Renal pelvis (tissue), 4 donors: Measurements from ENCODE around the gene UBE4B. TPM values are rescaled to one million over a fixed set of nuclear protein-coding genes. Genes with fewer than 3 reads are reported as not detected.
"Not testable (repeated sequence)": the region's sequence is repeated elsewhere in the genome, so short reads cannot be mapped to it uniquely, and the experiment has no call there.

Source experiments
- DNase-seq: peaks from one replicate; pipeline ENCODE4 v3.0.0-alpha.2; 2013
- polyA plus RNA-seq, 3 donors: library from polyadenylated mRNA; unstranded; fragments of 120-200 nt; gene quantifications; one replicate each; pipeline ENCODE4 v1.2.1, GENCODE V29; 2013; ENCODE audit not compliant: insufficient read length in 3 of 3

UBE4B gene
- polyA plus RNA-seq, 3 donors = 48.6 to 58.8 (median 58.2) TPM

DNA sequence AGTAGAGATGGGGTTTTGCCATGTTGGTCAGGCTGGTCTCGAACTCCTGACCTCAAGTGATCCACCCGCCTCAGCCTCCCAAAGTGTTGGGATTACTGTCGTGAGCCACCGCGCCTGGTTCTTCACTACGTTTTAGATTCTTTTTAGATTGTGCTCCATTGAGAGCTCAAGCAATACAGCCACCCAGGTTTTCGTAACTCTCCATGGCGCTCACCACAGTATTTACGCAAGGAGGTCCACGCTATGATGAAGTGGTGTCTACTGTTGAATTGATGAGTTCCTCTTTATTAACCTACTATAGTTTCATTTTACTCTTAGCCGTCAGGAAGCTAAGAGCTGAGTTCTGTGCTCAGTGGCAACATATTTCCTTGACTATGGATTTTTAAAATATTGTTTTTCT lies 175.8 kb downstream of the UBE4B start:
- no peak for DNase-seq

DNA sequence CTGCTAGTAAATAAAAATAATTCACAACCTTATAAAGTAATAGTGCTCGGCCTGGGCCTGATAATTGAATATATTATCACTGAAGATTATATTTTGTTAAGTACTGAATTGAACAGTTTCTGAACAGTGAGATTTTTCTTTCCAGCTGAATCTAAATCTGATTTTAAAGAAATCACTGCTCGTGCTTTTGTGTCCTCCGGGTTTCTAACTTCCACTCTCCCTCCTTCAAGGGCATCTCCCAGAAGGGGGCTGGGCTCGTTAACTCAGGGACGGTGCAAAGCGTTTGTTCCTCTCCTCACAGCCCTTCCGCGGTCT lies 176.8 kb downstream of the UBE4B start:
- no peak for DNase-seq

DNA sequence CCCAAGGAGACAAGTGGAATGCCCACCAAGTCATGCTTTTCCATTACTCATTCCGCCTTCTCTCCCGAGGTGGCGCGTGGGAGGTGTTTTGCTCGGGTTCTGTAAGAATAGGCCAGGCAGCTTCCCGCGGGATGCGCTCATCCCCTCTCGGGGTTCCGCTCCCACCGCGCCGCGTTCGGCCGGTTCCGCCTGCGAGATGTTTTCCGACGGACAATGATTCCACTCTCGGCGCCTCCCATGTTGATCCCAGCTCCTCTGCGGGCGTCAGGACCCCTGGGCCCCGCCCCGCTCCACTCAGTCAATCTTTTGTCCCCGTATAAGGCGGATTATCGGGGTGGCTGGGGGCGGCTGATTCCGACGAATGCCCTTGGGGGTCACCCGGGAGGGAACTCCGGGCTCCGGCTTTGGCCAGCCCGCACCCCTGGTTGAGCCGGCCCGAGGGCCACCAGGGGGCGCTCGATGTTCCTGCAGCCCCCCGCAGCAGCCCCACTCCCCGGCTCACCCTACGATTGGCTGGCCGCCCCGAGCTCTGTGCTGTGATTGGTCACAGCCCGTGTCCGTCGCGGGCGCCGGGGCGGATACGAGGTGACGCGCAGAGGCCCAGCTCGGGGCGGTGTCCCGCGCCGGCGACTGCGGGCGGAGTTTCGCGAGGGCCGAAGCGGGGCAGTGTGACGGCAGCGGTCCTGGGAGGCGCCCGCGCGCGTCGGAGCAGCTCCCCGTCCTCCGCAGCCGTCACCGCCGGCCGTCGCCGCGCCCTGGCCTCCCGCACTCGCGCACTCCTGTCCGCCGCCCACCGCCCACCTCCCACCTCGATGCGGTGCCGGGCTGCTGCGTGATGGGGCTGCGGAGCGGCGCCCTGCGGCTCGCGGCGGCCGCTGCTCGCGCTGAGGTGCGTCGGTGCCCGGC lies 177.4 kb downstream of the UBE4B start, which contains the start of gene KIF1B:
Gene KIF1B (plus strand): TSS at position 666 of the 906 bp plus-strand sequence. CDS start 21,759 bp downstream, outside the sequence.
- peak; percentile 98 for DNase-seq

DNA sequence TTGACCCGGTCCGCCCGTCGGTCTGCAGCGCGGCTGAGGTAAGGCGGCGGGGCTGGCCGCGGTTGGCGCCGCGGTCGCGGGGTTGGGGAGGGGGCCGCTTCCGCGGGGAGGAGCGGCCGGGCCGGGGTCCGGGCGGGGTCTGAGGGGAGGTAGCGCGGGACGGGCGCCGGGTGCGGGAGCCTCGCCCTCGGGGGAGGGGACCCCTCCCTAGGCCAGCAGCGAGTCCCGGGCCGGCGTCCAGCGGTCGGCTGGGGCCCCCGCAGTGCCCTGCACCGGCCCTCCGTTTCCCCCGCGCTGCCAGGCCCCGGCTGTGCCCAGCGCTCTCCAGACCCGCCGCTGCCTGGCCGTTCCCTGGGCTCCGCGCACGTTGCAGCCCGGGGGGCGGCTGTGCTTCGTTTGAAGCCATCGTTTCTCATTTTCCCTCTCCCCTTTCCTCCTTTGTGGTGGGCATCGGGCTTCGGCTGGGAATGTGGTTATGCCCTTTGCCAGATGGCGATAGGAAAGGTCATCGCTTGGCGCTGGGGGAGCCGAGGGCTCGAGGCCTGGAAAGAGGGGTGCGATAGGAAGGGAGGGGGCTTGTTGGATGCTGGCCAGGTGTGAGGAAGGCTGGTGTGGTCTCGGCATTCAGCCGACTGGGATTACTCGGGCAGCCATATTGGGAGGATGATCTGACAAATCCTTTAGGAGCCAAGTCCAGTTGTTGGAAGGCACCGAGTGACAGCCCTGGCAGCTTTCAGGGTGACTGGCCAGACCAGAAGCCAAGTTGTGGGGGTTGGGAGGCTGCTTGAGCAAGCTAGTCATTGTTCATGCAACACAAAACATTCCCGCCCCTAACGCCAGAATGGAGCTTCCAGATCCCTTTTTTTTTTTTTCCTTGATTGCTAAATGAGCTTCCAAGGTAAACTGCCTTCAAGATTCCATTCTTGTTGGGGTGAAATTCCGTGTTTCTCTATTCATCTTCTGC lies 178.4 kb downstream of the UBE4B start:
- DNase-seq = peak; percentile 82

DNA sequence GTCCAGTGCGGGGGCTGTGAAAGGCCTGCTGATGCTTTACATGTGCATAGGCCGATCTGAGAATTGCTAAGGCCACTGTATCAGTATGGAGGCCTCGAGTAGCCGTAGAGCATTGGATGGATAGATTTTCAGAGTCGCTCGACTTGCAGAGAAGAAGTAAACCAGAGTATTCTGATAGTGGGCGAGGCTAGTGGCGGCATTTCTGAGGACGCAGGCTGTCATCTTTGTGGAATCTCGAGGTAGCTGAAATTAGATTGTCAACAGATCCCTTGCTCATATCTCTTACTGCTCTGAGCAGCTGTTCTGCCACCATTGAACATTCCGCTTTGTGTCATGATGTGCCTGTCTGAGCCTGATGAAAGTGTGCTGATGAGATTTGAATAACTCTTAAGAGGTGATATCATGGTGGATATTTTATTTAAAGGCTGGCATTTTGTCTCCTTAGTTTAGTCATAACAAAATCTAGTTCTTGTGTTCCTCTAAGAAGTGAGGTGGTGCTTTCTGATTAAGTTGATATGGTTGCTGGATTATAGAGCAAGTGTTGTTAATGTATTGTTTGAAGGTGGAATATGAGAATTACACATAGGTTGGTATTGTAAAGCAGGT lies 179.2 kb downstream of the UBE4B start:
- peak; percentile 40 for DNase-seq

DNA sequence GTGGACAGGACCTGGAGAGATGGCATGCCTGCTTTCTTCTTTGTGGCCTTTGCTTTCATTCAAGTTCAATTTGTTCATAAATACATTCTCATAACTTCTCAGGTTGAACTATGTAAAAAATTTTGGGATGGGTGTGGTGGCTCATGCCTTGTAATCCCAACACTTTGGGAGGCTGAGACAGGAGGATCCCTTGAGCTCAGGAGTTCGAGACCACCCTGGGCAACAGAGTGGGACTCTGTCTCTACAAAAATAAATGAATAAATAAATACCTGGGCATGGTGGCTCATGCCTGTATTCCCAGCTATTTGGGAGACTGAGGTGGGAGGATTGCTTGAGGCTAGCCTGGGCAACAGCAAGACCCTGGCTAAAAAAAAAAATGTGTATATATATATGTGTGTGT lies 179.7 kb downstream of the UBE4B start:
- no peak for DNase-seq

DNA sequence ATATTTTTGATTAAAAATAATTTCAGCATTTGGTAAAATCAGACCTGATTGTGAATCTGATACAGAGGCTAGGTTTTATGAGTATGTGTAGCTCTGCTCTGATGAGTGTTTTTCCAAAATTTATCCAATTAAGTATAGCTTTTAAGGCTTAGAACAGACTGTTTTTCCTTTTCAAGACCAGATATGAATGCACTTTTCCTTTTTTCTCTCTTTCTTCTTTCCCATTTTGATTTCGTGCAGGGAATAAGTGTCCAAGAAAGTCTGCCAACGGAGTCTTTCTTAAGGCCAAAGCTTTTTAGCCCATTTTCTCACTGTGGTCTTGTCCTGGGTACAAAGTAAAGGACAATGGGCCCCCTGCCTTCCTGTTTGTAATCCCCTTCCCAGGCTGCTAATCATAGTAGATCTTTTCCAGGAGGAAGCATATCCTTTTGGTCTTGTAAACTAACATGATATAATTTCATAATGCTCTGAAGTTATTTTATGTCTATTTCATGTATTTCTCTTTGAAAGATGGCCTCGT lies 180.5 kb downstream of the UBE4B start:
- no peak for DNase-seq

DNA sequence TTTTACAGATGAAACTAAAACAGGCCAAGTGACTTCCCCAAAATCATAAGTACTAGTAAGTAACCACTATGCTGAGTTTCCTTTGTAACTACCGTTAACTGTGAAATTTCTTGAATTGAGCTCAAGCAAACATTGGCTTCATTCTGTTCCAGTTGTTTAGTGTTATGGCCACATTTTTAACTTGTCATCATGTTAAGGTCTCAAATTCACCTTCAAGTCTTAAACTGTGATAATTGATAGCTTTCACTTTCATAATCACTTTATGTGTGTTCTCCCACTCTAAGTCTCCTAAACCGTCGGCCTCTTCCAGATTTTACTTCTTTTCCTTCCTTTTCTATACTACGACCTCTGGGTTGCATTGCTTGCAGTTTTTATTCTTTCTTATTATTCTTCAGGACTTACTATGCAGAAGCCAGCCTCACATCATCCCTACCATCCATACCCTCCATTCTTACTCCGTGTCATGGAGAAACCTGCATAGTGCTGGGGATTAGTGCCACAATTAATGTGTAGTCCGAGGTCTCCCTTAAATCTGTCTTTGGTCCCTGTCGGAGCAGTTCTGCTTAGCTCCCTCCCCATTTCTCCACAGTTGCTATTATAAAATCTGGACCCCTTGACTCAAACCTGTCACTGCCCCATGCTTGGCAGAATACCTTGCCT lies 183.5 kb downstream of the UBE4B start:
- no peak for DNase-seq

DNA sequence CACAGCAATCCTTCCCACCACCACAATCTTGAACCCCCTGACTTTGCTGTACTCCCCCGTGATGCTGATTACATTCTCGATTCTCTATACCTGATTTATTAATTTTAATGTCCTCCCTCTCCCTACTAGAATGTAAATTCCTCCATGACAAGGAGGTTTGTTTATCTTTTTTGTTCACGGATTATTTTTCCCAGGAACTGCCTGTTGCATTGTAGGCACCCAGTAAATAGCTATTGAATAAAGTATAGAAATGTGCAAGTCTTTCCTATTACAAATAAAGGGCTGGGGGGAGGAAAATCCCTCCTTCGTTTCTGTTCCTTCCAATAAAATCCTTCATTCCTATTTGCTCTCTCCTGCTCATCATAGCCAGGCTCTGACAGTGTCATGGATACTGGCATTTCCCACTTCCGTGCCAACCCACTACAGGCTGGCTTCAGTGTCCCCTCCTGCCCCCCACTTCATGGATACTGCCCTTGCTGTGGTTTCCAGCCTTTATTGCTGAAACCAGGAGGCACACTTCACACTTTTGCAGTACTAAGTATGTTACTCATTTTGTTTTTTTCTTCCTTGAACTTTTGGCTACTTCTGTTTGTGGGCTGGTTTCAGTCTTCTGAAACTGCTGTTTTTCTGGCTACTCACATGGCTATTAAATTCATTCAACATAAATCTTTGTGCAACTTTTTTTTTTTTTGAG lies 185.1 kb downstream of the UBE4B start:
- DNase-seq = no peak

DNA sequence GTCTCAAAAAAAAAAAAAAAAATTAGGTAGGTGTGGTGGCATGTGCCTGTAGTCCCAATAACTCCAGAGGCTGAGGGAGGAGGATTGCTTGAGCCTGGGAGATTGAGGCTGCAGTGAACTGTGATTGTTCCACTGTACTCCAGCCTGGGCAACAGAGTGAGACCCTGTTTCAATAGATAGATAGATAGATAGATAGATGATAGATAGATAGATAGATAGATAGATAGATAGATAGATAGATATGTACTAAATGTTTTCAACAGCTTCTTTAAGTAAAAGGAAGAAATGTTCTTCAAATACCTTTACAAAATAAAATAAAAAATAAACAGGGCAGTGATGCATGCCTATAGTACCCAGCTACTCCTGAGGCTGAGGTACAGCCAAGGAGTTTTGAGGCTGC lies 187.4 kb downstream of the UBE4B start:
- no peak for DNase-seq

DNA sequence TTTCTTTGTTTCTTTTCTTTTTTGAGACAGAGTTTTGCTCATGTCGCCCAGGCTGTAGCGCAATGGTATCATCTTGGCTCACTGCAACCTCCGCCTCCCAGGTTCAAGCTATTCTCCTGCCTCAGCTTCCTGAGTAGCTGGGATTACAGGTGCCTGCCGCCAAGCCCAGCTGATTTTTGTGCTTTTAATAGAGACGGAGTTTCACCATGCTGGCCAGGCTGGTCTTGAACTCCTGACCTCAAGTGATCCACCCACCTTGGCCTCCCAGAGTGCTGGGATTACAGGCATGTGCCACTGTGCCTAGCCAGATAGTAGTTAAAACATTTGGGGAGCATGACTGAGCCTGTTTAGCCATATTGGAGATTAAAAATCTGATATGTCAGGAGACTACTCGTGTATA lies 187.9 kb downstream of the UBE4B start:
- not testable (repeated sequence) for DNase-seq

DNA sequence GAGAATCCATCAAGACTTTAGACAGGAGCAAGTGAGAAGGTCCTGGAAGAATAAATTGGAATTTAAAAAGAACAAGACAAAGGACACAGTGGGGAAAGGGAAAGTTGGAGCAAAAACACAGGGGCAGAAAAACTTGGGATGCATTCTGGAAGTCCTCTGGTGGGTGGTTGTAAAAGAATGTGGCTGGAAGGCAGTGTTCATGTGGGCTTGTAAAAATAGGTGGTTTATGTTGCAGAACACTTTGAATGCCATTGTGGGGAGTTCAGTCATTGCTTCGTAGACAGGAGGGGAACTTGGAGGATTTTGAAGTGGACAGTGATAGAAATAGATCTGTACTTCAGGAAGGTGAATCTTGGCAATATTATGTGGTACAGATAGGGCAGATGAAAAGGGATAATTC lies 192.8 kb downstream of the UBE4B start:
- DNase-seq = peak; percentile 23

DNA sequence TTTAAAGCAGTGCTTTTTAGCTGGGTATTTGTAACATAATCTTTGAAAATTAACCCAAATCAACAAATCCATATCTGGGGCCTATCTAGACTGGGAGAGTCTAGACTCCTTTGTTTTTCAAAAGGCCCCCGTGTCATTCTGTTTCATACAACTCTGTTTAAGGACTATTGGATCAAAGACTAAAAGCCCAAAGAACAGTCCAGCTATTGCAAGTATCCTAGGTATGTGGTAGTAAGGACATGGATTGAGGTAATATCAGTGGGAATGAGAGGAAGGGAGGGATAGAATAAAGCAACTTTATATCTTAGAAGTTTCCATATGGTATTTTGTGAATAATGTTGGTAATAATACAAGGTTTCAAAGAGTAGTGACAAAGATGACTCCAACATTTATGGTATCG lies 195.8 kb downstream of the UBE4B start:
- no peak for DNase-seq

DNA sequence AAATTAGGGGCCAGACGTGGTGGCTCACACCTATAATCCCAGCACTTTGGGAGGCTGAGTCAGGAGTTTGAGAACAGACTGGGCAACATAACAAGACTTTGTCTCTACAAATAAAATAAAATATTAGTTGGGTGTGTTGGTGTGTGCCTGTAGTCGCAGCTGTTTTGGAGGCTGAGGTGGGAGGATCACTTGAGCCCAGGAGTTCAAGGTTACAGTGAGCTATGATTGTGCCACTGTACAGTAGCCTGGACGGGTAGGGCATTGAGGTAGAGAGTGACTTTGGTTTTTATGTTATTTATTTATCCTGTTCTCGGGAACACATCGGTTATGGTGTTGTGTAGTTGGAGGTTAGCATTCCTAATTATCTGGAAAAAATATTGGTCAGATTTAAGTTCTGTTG lies 197.1 kb downstream of the UBE4B start:
- no peak for DNase-seq

Other genes with a start within 250 kb of the UBE4B start
- 100 to 1,000 TPM; 143 to 163 (median 161) TPM for gene CLSTN1, start 209.0 kb upstream of the UBE4B start, polyA plus RNA-seq
- gene CTNNBIP1, start 122.7 kb upstream of the UBE4B start, polyA plus RNA-seq = 10 to 100 TPM; 29.0 to 37.8 (median 33.4) TPM
- 10 to 100 TPM; 54.8 to 70.0 (median 63.4) TPM for gene LZIC, start 89.6 kb upstream of the UBE4B start, polyA plus RNA-seq
- 10 to 100 TPM; 18.2 to 25.7 (median 18.3) TPM for gene NMNAT1, start 89.5 kb upstream of the UBE4B start, polyA plus RNA-seq
- 10 to 100 TPM; 18.6 to 25.0 (median 18.8) TPM for gene RBP7, start 35.7 kb upstream of the UBE4B start, polyA plus RNA-seq
- 10 to 100 TPM; 39.8 to 53.0 (median 51.9) TPM for gene KIF1B, start 177.6 kb downstream of the UBE4B start, polyA plus RNA-seq